HG02840 (cell line): Measurements from ENCODE around the gene RARRES1.
"Not testable (repeated sequence)": the region's sequence is repeated elsewhere in the genome, so short reads cannot be mapped to it uniquely, and the experiment has no call there.

ENCODE experiments used
- ATAC-seq: cut with Tn5 transposase; IDR thresholded peaks from one replicate; pipeline ENCODE4 v1.9.1; 2021; ENCODE audit warnings: mild to moderate bottlenecking, moderate library complexity, moderate number of reproducible peaks; ENCODE audit not compliant: unreplicated experiment, low FRiP score

Gene RARRES1

DNA sequence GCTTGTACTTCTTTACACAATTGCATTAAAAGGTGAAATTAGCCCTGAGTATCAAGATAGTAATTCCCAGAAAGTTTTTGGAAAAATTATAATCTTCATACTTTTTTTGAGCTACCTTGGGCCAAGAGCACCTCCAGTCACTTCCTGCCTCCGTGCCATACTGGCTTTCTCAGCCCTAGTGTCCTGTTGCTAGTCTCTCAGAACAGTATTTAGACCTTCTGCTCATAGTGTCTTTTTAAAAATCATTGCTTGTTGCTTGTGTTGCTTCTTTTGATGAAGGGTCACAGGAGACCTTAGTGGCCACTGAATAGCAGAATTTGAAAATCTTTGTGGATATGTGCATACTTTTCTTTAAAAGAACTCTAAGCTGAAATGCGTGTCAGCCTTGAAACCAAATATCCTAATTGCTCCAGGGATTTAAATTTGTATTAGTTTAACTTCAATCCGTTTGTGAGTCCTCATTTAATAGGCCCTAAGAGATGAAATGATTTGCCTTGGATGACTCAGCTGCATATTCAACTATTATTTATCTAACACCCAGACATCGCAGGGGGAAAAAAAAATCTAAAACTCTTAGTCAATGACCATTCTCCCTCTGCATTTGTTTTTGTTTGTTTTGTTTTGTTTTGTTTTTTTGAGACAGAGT is 30.7 kb downstream of the RARRES1 start:
- ATAC-seq: no peak

DNA sequence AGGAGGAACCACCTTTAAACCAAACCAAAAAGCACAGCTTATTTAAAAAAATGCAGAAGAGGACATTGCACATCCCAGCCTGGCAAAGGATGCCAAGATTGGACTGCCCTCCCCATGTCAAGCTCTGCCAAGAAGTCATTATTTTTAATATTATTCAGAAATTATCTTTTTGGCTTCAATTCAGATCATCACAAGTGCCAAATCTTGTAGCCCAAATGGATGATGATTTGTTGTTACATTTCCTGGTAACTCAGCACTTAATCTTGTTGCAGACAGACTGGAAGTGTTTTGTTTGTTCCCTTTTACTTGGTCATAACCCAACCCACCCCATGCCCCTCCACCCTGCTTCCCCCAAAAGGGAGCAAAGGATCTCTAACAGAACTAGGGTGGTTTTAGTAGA is 31.7 kb downstream of the RARRES1 start:
- no peak for ATAC-seq

DNA sequence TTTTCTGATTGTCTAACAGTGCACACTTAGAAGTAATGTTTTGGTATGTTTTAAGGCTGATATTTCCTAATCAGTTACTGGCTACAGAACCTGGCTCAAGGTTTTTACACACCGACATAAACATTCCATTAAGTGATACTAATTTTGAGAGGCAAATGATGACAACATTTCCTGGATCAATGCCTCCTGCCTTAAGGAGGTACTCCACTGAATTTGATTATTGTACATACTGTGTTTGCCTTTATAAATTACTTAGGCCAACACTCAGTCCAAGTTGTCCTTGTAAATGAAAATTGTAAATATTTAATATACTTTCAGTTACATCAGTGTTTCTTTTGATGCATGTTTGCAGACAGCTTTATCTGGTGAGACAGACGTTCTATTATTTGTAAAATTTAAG is 35.6 kb downstream of the RARRES1 start:
- ATAC-seq: no peak

DNA sequence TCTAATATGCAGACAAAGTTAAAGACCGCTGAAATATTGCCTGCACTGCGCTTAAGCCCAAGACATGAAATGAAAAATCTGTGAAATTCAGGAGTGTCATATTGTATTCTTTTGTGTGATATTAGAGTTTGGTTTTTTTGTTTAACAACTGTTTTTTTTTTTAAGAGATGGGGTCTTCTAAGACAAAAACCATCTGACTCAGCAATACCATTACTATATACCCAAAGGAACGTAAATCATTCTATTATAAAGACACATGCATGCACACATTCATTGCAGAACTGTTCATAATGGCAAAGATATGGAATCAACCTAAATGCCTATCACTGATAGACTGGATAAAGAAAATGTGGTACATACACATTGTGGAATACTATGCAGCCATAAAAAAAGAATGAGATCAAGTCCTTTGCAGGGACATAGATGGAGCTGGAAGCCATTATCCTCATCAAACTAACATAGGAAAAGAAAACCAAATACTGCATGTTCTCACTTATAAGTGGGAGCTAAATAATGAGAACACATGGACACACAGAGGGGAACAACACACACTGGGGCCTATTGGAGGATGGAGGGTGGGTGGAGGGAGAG is 38.3 kb downstream of the RARRES1 start:
- ATAC-seq: not testable (repeated sequence)

DNA sequence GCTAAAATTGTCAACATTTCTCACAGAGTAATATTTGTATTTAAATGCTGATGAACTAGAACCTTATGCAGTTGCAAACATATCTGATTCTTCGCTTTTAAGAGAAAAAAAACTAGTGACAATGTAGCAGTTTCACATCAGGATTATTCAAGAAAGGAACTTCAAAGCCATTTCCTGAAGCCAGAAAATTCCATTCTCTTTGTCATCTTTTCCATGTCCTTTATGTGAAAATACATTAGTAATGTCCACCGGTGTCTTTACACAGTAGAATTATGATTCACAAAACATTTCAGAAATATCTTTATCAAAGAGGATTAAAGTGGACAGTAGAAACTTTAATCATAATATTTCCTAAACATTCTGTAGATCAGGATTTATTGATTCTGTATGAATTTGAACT is 47.1 kb downstream of the RARRES1 start:
- no peak for ATAC-seq

DNA sequence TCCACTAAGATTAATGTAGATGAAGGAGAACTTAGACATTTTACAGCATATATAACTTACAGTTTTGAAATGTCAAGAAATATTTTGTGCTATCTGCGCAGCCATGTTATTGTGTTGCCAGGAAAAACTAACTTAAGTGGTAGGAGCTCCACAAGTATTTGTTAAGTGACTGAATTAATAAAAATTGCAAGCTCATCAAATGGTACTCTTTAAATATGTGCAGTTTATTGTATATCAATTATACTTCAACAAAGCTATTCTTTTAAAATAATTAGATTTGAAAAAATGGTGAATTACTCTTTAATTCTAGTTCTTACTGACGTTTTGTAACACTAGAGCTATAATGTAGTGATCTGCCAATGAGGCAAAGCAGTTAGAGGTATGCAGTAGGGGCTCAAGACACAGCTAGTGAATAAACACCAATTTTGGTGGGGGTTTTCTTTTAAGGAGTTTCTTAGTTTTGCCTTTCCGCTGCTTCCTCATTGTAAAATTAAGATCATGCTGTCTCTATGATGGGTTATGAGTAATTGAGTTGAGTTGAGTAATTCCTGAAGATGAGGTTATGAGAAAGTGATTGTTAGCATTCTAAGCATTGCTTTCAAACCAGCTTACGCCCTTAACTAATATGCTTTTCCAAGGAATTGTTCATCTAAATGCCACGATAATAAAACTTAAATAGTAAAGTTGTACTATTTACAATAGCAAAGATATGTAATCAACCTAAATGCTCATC is 48.9 kb downstream of the RARRES1 start:
- ATAC-seq: no peak

DNA sequence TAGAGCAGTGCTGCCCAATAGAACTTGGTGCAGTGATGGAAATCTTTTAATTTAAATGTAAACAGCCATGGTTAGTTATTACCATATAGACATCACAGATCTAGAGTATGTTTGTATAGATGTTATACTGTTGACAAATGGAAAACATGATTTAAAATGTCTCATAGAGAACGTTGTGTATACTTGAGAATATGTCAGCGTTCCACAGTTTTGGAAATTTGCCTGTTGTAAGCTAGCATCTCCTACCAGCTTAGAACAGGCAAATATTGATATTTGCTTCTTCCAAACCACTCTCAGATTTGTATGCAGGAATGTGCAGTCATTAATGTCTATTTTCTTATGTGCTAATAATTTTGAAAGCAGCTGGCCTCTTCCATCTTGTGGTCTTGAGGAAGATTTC is 51.4 kb downstream of the RARRES1 start:
- ATAC-seq: no peak

DNA sequence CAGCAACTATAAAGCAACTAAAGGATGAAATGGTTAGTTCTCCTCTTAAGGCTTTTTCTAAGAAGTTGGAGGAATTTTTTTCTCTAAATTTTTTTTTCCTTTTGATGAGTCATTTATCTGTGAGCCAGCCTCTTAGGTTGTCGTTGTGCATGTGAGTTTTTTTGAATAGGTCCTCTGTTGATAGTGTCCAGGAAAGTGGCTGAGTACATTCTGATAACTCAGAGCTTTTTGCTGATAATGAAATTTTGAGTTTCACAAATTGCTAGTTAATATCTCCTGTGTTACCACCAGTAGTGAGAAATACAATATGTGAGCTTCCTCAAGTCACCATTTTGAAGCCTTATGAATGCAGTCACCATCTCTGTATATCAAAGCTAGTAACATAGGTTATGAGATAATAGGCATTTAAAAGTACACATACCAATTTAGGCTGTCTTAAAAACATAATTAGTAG is 52.7 kb downstream of the RARRES1 start:
- ATAC-seq: no peak

DNA sequence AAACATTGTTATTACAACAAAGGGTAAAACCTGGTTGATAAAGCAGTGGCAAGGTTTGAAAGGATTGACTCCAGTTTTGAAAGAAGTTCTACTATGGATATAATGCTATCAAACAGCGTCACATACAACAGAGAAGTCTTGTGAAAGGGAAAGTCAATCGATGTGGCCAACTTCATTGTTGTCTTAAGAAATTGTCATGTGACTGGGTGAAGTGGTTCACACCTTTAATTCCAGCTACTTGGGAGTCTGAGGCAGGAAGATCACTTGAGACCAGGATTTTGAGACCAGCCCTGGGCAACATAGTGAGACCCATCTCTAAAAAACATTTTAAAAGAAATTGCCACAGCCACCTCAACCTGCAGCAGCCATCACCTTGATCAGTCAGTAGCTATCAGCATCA is 53.6 kb downstream of the RARRES1 start:
- no peak for ATAC-seq

DNA sequence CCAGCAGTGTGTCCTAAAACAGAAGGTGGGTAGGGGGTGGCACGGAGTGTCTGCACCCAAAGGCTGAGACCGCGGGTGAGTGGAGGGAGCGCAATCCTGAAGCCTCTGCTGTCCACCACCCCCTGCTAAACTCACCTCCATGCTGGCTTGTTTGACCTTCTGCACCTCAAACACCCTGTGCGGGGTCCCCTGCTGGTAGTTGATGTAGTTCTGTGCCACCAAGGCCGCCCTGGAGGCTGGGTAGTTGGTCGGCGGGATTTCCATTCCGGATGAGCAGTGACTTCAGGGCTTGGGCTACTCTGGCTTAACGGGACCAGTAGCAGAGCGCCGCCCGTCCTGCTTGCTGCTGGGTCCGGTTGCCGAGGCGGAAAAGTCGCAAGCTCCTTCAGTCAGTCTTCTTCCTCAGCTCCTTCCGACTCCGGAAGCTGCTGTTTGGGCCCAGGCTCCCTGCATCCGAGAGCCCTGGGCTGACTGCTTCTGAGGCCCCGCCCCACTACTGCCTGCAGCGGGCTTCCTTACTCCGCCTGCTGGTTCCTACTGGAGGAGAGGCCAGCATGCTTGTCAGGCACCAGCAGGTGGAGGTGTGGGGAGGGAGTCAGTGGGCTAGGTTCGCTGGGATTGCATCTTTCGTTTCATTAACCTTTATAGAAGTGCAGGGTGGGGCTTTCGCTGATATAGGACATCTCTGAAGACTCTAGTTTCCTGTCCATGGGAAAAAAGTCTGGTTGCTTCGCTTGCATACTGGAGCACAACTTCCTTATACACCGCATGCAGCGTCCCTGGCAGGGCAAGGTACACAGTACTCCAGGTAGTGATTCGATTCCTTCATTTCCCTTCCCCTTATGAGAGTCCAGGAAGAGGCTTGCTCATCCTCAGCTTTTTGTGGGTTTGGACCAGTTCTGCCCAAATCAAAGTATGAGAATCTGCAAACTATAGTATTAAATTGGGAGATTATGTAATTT is 59.8 kb downstream of the RARRES1 start, which contains the start of gene LXN:
LXN (minus strand) TSS at position 434 of the 962 bp plus-strand sequence; CDS start at position 264, 170 bp downstream.
- peak; percentile 99 for ATAC-seq

DNA sequence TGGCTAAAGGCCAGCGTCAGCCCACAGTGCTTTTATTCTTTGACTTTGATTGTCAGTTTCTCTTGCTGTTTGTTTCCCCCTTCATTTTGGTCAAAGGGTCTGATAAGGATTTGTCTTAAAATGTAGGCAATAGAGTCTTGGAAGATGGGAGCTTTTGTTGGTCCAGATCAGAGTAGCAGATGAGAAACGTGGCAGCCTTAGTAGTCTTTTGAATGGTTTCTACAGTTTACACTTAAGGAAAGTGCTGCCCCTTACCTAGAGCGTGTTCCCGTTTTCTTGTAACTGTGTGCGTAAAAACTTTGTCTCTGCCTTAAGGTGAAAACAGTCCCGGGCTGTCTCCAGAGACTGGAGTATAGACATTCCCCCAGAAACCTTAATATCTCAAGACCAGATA is 60.4 kb downstream of the RARRES1 start:
- ATAC-seq: no peak

DNA sequence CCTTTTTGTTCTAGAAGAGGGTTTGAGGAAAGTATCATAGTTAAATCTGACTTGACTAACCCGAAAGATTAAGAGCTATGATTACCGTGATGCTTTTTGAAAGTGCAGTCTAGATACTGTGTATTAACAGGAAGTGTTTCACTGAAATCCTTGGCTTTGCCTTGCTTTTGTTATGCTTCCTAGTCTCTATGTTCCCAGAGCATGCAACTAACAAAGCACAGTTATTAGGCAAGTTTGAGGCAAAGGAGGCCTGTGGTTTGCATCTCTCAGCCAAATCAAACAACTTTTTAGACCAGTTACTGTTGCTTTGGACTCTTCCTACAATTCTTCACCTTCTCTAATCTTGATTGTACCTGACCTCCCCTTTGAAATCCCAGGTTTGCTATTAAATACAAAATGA is 63.8 kb downstream of the RARRES1 start:
- no peak for ATAC-seq

DNA sequence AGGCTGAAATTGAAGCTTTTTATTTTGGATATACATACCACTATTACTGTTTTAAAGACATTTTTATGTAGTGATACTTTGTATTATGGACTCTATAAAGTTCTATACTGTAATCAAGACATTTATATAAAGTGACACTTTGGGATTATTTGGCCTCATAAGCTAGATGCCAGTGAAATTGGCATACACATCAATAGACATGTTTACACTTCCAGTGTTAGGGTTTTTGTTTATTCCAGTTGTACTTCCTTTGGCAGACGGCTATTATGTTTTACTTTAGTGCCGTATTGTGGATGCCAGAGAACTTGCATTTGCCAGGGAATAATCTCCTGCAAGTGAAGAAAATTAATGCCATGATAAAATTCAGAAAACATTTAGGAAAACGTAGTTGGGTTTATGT is 65.8 kb downstream of the RARRES1 start:
- no peak for ATAC-seq

DNA sequence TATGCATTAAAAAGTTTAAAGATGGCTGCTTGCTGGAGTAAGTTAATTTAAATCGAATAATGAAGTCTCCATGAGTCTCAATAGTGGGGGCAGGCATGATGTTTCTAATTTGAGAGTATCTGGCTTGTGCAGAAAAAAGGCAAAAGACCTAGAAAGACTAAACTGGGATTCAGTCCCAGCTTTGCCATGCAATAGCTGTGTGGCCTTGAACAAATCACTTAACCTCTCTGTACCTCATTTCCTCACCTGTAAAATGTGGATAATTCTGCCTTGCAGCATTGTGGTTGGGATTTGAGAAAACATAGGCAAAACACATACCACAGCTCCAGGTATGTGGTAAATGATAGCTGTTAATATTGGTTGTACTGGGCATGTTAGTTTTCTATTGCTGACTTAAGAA is 68.4 kb downstream of the RARRES1 start:
- no peak for ATAC-seq

DNA sequence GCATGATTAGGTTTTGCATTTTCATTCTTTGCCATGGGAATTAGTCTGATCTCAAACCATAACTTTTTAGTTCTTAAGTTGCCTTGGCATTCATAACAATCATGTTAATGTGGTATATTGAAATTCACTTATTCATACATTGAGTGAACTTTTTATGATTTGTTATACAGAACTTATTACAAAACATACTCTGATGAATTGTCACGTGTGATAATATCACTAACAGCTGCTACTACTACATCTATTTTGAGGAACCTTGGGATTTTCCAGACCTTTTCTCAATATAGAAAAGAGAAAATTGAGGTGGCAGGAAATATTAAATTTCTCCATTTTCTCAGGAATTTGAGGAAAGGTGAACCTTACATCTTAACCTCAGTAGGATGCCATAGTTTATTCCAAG is 69.0 kb downstream of the RARRES1 start:
- no peak for ATAC-seq

DNA sequence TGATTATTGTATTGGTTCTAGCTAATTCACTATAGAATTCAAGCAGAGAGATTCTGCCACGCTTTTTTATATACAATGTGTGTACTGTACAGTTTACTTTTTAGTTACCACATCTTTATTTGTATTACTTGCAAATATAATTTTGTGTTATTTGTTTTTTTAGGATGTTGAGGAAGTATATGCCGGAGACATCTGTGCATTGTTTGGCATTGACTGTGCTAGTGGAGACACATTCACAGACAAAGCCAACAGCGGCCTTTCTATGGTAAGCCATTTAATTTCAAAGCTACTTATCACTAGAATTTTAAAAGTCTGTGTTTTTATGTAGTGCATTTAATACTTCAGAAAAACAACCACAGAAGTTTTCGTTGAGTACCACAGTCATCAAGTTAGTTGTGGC is 71.5 kb downstream of the RARRES1 start:
- ATAC-seq: no peak

DNA sequence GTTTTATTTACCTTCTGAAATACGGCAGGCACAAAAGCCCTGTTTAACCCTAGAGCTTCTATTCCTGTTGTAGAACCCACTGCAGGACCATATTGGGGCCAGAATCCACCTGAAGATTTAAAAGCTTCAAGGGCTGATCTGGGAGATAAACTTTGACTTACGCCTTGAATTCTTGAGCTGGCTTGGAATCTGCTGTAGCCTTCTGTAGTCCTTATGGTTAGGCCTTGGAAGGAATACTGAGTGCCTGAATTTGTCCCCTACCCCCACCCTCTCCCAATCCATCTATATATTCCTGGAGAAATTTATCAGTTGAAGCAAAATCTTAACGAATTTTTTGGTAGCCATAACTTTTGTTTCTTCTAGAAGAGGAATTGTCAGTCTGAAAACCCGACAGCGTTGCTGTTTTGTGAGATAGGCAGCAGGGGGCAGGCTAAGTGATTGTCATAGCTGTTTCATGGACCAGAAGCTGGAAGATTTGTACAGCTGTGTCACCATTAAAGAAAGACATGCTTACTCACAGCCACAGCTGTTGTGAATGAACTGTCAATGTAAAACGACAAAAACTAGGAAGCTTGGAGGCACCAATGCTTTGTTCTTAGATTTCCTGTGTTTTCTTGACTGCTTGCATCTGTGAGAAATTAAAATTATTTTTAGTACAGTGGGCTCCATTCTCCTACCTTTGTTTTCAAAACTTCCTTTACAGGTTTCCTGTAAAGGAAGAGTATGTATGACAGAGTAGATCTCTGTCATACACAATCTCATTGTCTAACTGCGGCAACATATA is 72.6 kb downstream of the RARRES1 start:
- ATAC-seq: peak; percentile 83

DNA sequence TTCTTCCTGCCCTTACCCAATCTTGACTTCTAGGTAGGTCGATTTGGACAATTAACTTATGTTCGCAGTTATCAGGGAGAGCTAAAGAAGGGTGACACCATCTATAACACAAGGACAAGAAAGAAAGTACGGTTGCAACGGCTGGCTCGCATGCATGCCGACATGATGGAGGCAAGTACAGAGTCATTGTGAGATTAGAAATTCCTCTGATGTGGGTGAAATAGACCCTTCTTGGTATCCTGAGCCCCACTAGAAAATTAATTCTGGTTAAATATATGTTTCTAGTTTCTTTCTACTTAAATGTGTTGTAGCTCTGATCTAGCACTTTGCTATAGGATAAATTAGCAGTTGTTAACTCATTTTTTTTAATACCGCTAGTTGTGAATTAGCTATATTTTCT is 73.4 kb downstream of the RARRES1 start:
- no peak for ATAC-seq

DNA sequence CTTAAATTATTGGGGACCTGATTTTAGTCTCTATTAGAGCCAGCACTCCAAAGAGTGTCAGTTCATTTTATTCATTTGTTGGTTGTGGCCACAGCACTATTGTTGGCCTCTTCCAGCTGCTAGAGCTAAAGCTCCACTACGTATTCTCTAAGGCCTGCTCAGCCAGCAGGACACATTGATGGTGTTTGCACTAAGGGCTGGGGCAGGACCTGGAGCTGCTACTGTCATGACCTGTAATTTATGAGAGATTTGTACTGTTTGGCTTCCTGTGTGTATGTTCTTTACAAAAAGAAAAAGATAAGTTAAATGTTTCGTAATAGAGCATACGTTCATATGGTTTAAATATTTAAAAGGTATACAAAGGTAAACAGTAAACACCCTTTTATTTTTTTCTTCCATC is 79.8 kb downstream of the RARRES1 start:
- no peak for ATAC-seq

DNA sequence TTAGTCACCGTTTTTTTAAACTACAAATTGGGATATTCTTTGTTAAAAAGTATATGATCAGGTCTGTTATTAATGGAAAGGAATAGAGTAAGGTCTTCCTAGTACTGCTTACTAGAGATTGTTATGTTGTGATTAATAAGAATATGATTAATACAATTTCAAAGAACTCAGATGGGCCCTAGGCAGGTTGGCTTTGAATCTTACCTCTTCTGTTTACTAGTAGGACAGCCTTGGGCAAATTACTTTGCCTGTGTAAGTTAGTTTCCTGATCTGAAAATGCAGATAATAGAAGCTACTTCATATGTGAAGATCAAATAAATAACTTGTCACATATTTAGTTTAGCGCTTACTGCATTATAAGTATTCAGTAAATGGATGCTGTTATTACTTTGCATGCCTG is 81.1 kb downstream of the RARRES1 start:
- no peak for ATAC-seq
